Measurements from ENCODE around the gene GTPBP1.

Gene GTPBP1

DNA sequence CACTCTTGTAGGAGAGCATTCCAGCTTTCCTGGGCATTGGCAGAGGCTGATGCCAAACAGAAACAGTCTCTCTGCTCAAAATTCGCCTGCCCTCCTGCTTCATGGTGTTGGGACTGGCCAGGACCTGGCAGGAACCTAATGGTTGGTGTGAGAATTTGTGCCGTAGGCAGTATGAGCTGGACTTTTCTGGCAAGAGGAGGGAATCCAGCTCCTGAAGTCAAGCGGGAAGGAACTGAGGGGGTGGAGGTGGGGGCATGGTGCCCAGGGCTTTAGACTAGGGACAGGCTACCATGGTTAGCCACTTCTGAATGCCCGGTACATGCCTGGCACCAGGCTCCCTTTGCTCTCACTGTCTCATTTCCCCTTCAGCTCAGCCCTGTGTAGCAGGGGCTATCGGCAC is 30.9 kb upstream of the GTPBP1 start:
- Histone ChIP-seq H3K9me2 (replicated peaks; ENCODE audit: control insufficient read depth, low read length) (no peaks in the 10 kb centered on the region), H3K4me2 (ENCODE audit: low read length) (no peak overlapping the region), H4K20me1 (ENCODE audit: control insufficient read depth, insufficient read depth, low read depth, low read length) (no peaks in the 10 kb centered on the region), H3K4me3 (ENCODE audit: low read length) (no peak overlapping the region), H3K9me3 (ENCODE audit: control insufficient read depth, insufficient read depth, low read length) (no peaks in the 10 kb centered on the region), H3K79me2 (ENCODE audit: control insufficient read depth, low read length) (no peaks in the 10 kb centered on the region), H3K4me1 (ENCODE audit: control insufficient read depth, low read length) (no peaks in the 10 kb centered on the region), H3K27ac (ENCODE audit: low read depth, low read length) (no peak overlapping the region), H3F3A (ENCODE audit: control insufficient read depth, insufficient read depth) (no peaks in the 10 kb centered on the region), H3K27me3 (ENCODE audit: control insufficient read depth, low read length) (no peaks in the 10 kb centered on the region), H3K36me3 (ENCODE audit: control insufficient read depth, low read length) (peaks cover 9% of the 10 kb centered on the region; the same call in 1 of the 2 replicates)
- TF ChIP-seq, protein P1, sequence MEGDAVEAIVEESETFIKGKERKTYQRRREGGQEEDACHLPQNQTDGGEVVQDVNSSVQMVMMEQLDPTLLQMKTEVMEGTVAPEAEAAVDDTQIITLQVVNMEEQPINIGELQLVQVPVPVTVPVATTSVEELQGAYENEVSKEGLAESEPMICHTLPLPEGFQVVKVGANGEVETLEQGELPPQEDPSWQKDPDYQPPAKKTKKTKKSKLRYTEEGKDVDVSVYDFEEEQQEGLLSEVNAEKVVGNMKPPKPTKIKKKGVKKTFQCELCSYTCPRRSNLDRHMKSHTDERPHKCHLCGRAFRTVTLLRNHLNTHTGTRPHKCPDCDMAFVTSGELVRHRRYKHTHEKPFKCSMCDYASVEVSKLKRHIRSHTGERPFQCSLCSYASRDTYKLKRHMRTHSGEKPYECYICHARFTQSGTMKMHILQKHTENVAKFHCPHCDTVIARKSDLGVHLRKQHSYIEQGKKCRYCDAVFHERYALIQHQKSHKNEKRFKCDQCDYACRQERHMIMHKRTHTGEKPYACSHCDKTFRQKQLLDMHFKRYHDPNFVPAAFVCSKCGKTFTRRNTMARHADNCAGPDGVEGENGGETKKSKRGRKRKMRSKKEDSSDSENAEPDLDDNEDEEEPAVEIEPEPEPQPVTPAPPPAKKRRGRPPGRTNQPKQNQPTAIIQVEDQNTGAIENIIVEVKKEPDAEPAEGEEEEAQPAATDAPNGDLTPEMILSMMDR (IDR thresholded peaks at IDR 0.05; ENCODE audit: low read depth, low read length, poor library complexity, severe bottlenecking), result no peak
- TF ChIP-seq EZH2phosphoT487 (IDR thresholded peaks at IDR 0.05; ENCODE audit: borderline replicate concordance, low read length), result no peak

DNA sequence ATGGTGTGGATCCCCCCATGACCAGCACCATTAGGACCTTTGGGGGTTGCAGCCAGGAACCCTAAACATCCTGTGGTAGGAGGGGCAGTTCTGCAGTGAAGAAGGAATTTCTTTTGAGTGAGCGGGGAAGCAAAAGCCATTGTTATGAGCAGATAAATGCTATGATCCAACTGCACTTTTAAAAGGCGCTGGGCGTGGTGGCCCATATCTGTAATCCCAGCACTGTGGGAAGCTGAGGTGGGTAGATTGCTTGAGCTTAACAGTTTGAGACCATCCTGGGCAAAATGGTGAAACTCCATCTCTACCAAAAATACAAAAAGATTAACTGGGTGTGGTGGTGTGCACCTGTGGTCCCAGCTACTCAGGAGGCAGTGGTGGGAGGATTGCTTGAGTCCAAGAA is 29.9 kb upstream of the GTPBP1 start:
- Histone ChIP-seq H3K4me1 (ENCODE audit: control insufficient read depth, low read length) (no peaks in the 10 kb centered on the region), H3K79me2 (ENCODE audit: control insufficient read depth, low read length) (no peaks in the 10 kb centered on the region), H3K27me3 (ENCODE audit: control insufficient read depth, low read length) (no peaks in the 10 kb centered on the region), H3K4me3 (ENCODE audit: low read length) (no peak overlapping the region), H3K9me3 (ENCODE audit: control insufficient read depth, insufficient read depth, low read length) (no peaks in the 10 kb centered on the region), H3K27ac (ENCODE audit: low read depth, low read length) (no peak overlapping the region), H3K36me3 (ENCODE audit: control insufficient read depth, low read length) (peaks cover 8% of the 10 kb centered on the region; the same call in 1 of the 2 replicates), H3F3A (ENCODE audit: control insufficient read depth, insufficient read depth) (no peaks in the 10 kb centered on the region), H3K9me2 (replicated peaks; ENCODE audit: control insufficient read depth, low read length) (no peaks in the 10 kb centered on the region), H3K4me2 (ENCODE audit: low read length) (no peak overlapping the region), H4K20me1 (ENCODE audit: control insufficient read depth, insufficient read depth, low read depth, low read length) (no peaks in the 10 kb centered on the region)
- TF ChIP-seq, protein P1 (IDR thresholded peaks at IDR 0.05; ENCODE audit: low read depth, low read length, poor library complexity, severe bottlenecking), result no peak
- no peak for TF ChIP-seq EZH2phosphoT487 (IDR thresholded peaks at IDR 0.05; ENCODE audit: borderline replicate concordance, low read length)

DNA sequence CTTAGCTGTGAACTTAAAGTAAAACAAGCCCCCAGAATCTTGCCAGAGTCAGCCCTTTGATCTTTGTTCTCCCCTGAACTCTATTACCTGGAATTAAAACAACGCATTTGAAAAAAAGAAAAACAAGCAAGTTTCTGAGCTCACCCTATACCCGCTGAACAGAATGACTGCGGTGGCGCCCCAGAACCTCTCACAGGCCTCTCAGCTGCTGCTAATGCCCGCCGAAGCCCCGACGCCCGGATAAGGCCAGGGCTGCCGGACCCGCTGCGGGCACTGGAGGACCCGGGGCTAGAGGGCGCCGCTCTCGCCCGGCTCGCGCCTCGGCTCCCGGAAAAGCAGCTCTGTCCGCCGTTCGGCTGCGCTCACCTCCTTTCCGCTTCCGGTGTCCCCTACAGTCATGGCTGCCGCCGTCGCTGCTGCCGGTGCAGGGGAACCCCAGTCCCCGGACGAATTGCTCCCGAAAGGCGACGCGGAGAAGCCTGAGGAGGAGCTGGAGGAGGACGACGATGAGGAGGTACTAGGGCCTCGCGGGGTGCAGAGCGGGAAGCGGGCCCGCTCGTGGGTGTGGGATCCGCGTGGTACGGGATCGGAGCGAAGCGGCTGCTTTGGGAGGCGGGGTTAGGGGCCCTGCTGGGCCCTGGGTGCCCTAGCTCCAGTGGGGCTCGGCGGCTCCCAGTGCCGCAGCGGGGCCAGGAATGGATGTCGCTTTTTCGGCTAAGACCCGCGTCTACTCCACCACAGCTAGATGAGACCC is 24.0 kb upstream of the GTPBP1 start, which contains the start of gene TOMM22:
TOMM22 (plus strand) TSS at position 376 of the 754 bp plus-strand sequence; CDS start at position 398, 22 bp downstream.
- H4K20me1 ChIP-seq (ENCODE audit: control insufficient read depth, insufficient read depth, low read depth, low read length), result peaks cover 5% of the 10 kb centered on the region; the same call in 1 of the 2 replicates
- H3K79me2 ChIP-seq (ENCODE audit: control insufficient read depth, low read length), result peaks cover 28% of the 10 kb centered on the region
- H3K4me3 ChIP-seq (ENCODE audit: low read length), result peak within 1 kb of the TSS; percentile 85
- H3K27me3 ChIP-seq (ENCODE audit: control insufficient read depth, low read length), result no peaks in the 10 kb centered on the region
- peaks cover 14% of the 10 kb centered on the region for H3K4me1 ChIP-seq (ENCODE audit: control insufficient read depth, low read length)
- peaks cover 45% of the 10 kb centered on the region for H3K36me3 ChIP-seq (ENCODE audit: control insufficient read depth, low read length)
- no peaks in the 10 kb centered on the region for H3K9me3 ChIP-seq (ENCODE audit: control insufficient read depth, insufficient read depth, low read length)
- TF ChIP-seq, protein P1 (IDR thresholded peaks at IDR 0.05; ENCODE audit: low read depth, low read length, poor library complexity, severe bottlenecking), result peak; percentile 84
- TF ChIP-seq EZH2phosphoT487 (IDR thresholded peaks at IDR 0.05; ENCODE audit: borderline replicate concordance, low read length), result no peak
- peak within 1 kb of the TSS; percentile 80 for H3K4me2 ChIP-seq (ENCODE audit: low read length)
- peak within 1 kb of the TSS; percentile 32 for H3K27ac ChIP-seq (ENCODE audit: low read depth, low read length)
- no peaks in the 10 kb centered on the region for H3K9me2 ChIP-seq (replicated peaks; ENCODE audit: control insufficient read depth, low read length)
- peaks cover 14% of the 10 kb centered on the region; the same call in 1 of the 2 replicates for H3F3A ChIP-seq (ENCODE audit: control insufficient read depth, insufficient read depth)
